Measurements from ENCODE around the gene CD47. TPM values are rescaled to one million over a fixed set of nuclear protein-coding genes. Genes with fewer than 3 reads are reported as not detected.

The CD47 gene
- total and polyA plus RNA-seq, 2 of the 13 experiments (the other 11 are each of a cell fraction or from before 2014, with no cell fraction given): 3.3 to 6.5 TPM

DNA sequence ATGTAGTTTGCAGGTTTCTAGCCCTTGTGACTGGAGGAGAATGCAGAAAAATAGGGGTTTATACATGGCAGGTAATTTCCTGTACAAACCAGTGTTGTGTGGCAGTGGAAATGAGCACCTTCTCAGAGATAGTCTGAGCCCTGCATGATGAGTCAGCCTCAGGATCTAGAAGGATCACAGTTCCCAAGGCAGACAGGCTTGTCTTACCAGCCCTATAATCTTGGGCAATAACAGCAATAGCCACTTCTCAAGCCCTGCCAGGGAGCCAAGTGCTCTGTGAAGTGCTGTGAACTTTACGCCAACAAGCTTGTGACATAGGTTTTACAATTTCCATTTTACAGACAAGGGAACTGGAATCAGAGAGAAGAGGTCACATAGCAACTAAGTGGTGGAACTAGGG lies 89.4 kb downstream of the CD47 start:
- WGBS (ENCODE audit: low lambda C conversion rate): no CpG with 5 or more reads among the region's 1 CpG
- in situ Hi-C loops (cut with HindIII; ENCODE audit: extremely low pct_ligation_motif_present, low pct_unique_long_range_greater_than_20kb) (no loop called here), intact Hi-C loops (cut with micrococcal nuclease; ENCODE audit: unreplicated experiment) (no loop called here)
- no peak for ATAC-seq
- H3K36me3 ChIP-seq (replicated peaks in 1 of 2; ENCODE audit: control insufficient read depth in 1 of 2, insufficient read depth in 2 of 2, low read length in 2 of 2): no peaks in the 10 kb centered on the region
- H3K4me1 ChIP-seq (ENCODE audit: insufficient read depth, low read length): no peaks in the 10 kb centered on the region
- no peaks in the 10 kb centered on the region for H3K79me2 ChIP-seq (ENCODE audit: insufficient read depth, low read length)
- no peak overlapping the region for H3K27ac ChIP-seq (ENCODE audit: extremely low read length, insufficient read depth, low read length)
- no peak overlapping the region for H3K9ac ChIP-seq (ENCODE audit: insufficient read depth, low read depth, low read length)
- ChIA-PET POLR2A (interaction anchor here (0.6 kb wide), 1 partner anchor 625 kb away, joined by 3 read pairs; no protein-coding TSS in a partner anchor), CTCF (ENCODE audit: low intra/inter-chr PET ratio, low total read pairs) (no interaction called here)
- H3K27me3 ChIP-seq (ENCODE audit: control insufficient read depth in 1 of 2, insufficient read depth in 2 of 2, low read length in 2 of 2): 0 out of 5 replicates have a peak, but pooled peaks cover 0 to under 1% of the 10 kb centered on the region in 2 experiments
- no peak for DNase-seq (ENCODE audit: low spot score)
- no peak overlapping the region for H2AFZ ChIP-seq (ENCODE audit: low read length)
- BruUV-seq (replicated peaks): no TSS peak
- FAIRE-seq: no peak
- H4K20me1 ChIP-seq (ENCODE audit: insufficient read depth, low read length): no peaks in the 10 kb centered on the region; the same call in 1 of the 2 replicates
- H3K9me3 ChIP-seq (ENCODE audit: low read length): no peaks in the 10 kb centered on the region
- no peak overlapping the region for H3K4me3 ChIP-seq (replicated peaks in 1 of 3; ENCODE audit: insufficient read depth in 1 of 3, low read depth in 2 of 3, low read length in 3 of 3)
- no peak overlapping the region for H3K4me2 ChIP-seq (ENCODE audit: low read depth, low read length)
- no peak for TF ChIP-seq ZNF160 (CRISPR knock-in tag; IDR thresholded peaks at IDR 0.05)
- TF ChIP-seq ZNF614 (CRISPR knock-in tag; IDR thresholded peaks at IDR 0.05; ENCODE audit: borderline replicate concordance): no peak
- no peak for TF ChIP-seq ZNF225 (CRISPR knock-in tag; IDR thresholded peaks at IDR 0.05)
- no peak for TF ChIP-seq ZNF615 (CRISPR knock-in tag; IDR thresholded peaks at IDR 0.05; ENCODE audit: borderline replicate concordance)
- TF ChIP-seq, protein P1, sequence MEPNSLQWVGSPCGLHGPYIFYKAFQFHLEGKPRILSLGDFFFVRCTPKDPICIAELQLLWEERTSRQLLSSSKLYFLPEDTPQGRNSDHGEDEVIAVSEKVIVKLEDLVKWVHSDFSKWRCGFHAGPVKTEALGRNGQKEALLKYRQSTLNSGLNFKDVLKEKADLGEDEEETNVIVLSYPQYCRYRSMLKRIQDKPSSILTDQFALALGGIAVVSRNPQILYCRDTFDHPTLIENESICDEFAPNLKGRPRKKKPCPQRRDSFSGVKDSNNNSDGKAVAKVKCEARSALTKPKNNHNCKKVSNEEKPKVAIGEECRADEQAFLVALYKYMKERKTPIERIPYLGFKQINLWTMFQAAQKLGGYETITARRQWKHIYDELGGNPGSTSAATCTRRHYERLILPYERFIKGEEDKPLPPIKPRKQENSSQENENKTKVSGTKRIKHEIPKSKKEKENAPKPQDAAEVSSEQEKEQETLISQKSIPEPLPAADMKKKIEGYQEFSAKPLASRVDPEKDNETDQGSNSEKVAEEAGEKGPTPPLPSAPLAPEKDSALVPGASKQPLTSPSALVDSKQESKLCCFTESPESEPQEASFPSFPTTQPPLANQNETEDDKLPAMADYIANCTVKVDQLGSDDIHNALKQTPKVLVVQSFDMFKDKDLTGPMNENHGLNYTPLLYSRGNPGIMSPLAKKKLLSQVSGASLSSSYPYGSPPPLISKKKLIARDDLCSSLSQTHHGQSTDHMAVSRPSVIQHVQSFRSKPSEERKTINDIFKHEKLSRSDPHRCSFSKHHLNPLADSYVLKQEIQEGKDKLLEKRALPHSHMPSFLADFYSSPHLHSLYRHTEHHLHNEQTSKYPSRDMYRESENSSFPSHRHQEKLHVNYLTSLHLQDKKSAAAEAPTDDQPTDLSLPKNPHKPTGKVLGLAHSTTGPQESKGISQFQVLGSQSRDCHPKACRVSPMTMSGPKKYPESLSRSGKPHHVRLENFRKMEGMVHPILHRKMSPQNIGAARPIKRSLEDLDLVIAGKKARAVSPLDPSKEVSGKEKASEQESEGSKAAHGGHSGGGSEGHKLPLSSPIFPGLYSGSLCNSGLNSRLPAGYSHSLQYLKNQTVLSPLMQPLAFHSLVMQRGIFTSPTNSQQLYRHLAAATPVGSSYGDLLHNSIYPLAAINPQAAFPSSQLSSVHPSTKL (CRISPR knock-in tag; IDR thresholded peaks at IDR 0.05): no peak
- TF ChIP-seq SIN3A (IDR thresholded peaks at IDR 0.05; ENCODE audit: borderline replicate concordance, low read depth, low read length): no peak
- no peak for TF ChIP-seq SALL1 (CRISPR knock-in tag; IDR thresholded peaks at IDR 0.05)
- TF ChIP-seq HNF4A (CRISPR knock-in tag; IDR thresholded peaks at IDR 0.05): no peak
- TF ChIP-seq ZNF354B (CRISPR knock-in tag; IDR thresholded peaks at IDR 0.05): no peak
- TF ChIP-seq, protein P2, sequence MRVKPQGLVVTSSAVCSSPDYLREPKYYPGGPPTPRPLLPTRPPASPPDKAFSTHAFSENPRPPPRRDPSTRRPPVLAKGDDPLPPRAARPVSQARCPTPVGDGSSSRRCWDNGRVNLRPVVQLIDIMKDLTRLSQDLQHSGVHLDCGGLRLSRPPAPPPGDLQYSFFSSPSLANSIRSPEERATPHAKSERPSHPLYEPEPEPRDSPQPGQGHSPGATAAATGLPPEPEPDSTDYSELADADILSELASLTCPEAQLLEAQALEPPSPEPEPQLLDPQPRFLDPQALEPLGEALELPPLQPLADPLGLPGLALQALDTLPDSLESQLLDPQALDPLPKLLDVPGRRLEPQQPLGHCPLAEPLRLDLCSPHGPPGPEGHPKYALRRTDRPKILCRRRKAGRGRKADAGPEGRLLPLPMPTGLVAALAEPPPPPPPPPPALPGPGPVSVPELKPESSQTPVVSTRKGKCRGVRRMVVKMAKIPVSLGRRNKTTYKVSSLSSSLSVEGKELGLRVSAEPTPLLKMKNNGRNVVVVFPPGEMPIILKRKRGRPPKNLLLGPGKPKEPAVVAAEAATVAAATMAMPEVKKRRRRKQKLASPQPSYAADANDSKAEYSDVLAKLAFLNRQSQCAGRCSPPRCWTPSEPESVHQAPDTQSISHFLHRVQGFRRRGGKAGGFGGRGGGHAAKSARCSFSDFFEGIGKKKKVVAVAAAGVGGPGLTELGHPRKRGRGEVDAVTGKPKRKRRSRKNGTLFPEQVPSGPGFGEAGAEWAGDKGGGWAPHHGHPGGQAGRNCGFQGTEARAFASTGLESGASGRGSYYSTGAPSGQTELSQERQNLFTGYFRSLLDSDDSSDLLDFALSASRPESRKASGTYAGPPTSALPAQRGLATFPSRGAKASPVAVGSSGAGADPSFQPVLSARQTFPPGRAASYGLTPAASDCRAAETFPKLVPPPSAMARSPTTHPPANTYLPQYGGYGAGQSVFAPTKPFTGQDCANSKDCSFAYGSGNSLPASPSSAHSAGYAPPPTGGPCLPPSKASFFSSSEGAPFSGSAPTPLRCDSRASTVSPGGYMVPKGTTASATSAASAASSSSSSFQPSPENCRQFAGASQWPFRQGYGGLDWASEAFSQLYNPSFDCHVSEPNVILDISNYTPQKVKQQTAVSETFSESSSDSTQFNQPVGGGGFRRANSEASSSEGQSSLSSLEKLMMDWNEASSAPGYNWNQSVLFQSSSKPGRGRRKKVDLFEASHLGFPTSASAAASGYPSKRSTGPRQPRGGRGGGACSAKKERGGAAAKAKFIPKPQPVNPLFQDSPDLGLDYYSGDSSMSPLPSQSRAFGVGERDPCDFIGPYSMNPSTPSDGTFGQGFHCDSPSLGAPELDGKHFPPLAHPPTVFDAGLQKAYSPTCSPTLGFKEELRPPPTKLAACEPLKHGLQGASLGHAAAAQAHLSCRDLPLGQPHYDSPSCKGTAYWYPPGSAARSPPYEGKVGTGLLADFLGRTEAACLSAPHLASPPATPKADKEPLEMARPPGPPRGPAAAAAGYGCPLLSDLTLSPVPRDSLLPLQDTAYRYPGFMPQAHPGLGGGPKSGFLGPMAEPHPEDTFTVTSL (CRISPR knock-in tag; IDR thresholded peaks at IDR 0.05; ENCODE audit: borderline replicate concordance): no peak
- TF ChIP-seq ZNF274 (CRISPR knock-in tag; IDR thresholded peaks at IDR 0.05): no peak
- TF ChIP-seq, protein P3, sequence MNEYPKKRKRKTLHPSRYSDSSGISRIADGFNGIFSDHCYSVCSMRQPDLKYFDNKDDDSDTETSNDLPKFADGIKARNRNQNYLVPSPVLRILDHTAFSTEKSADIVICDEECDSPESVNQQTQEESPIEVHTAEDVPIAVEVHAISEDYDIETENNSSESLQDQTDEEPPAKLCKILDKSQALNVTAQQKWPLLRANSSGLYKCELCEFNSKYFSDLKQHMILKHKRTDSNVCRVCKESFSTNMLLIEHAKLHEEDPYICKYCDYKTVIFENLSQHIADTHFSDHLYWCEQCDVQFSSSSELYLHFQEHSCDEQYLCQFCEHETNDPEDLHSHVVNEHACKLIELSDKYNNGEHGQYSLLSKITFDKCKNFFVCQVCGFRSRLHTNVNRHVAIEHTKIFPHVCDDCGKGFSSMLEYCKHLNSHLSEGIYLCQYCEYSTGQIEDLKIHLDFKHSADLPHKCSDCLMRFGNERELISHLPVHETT (CRISPR knock-in tag; conservative IDR thresholded peaks at IDR 0.05): no peak
- no peak for TF ChIP-seq TP53 (CRISPR knock-in tag; conservative IDR thresholded peaks at IDR 0.05)
